ENCODE results near the gene ALDH1A3.
A peak's percentile ranks its signal among the peaks of the same experiment; 100 is the strongest.

ALDH1A3 gene

DNA sequence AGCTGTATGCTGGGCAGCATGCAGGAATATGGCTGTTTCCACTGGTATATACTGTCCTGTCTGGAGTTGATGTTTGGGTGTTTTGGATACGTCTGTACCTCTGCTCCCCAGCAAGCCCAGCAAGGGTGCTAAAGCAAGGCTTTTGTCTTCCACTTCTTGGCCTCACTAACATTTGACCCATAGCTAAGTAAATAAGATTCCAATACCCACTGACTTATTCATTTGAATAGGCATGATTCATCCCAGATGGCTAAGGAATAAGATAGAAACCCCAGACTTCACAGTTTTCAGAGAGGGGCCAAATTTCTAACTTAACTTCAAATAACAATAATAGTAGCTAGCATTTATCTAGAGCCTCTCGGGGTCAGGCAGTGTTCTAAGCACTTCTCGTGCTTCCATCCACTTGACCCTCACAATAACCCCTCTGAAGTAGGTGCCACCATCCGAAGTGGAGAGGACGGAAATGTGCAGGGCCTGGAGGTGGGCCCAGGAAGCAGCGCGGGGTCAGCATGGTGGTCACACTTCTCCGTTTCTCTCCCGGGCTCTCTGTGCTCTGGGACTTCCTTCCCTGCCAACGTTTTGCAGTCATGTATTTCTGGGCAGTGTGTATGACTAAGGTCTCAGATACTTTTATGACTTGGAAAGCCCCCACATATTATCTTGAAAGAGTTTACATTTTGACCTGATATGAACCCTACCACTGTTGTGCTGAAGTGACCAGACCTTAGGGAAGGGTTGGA lies 78.9 kb downstream of the ALDH1A3 start:
- Histone ChIP-seq H3K27me3 (no peaks in the 10 kb centered on the region), H3K4me1 (ENCODE audit: control insufficient read depth in 1 of 2, insufficient read depth in 1 of 2, low read depth in 1 of 2, low read length in 1 of 2) (peaks cover 18 to 28% of the 10 kb centered on the region in 2 experiments), H3K27ac (peak overlapping the region; percentile 50), H3K9me3 (no peaks in the 10 kb centered on the region), H3K36me3 (peaks cover 3% of the 10 kb centered on the region), H3K4me3 (ENCODE audit: low read depth in 1 of 2, low read length in 1 of 2) (no peak overlapping the region)
- TF ChIP-seq, protein P1, sequence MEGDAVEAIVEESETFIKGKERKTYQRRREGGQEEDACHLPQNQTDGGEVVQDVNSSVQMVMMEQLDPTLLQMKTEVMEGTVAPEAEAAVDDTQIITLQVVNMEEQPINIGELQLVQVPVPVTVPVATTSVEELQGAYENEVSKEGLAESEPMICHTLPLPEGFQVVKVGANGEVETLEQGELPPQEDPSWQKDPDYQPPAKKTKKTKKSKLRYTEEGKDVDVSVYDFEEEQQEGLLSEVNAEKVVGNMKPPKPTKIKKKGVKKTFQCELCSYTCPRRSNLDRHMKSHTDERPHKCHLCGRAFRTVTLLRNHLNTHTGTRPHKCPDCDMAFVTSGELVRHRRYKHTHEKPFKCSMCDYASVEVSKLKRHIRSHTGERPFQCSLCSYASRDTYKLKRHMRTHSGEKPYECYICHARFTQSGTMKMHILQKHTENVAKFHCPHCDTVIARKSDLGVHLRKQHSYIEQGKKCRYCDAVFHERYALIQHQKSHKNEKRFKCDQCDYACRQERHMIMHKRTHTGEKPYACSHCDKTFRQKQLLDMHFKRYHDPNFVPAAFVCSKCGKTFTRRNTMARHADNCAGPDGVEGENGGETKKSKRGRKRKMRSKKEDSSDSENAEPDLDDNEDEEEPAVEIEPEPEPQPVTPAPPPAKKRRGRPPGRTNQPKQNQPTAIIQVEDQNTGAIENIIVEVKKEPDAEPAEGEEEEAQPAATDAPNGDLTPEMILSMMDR (IDR thresholded peaks at IDR 0.05), result no peak

DNA sequence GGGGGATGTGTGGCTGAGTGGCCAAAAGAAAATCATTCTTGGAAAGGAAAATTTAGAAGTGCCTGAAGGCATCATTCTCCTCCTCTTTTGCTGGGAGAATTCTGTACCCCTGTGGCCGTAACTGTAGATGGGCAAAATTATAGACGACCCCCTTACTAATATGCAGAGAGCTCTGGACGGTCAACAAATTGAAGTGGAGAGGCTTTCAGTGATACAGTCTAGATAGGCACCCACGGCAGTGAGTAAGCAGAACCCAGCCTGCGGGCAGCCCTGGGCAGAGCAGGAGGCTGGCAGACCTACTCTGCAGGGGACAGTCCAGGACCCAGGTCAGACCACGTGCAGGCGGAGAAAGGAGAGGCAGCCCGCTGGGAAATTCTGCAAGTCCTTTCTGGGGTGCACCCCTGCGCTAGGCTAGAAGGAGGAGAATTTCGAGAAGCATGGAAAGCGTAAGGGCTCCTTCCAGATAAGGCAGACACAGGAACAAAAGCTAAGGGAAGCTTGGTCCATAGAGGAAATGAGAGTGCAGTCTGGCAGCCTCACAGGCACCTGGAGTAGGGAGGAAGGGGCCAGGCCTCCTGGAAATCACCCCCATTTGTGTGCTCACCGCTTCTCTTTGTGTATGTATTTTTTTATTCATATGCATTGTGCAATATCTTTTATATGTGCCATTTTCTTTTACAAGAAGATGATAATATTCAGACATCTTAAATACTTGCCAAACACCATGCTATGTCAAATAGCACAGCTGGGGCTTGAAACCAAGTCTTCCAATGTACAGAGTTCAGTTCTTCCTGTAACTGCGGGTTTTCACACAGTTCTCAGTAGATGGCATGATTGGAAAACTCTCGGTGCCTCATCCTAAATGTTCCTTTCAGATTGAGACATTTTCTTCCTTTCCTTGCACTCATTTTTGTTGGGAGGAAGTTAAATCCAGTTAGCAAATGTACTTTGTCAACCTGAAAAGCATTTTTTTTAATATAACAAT lies 79.7 kb downstream of the ALDH1A3 start:
- peaks cover 18 to 28% of the 10 kb centered on the region in 2 experiments for H3K4me1 ChIP-seq (ENCODE audit: control insufficient read depth in 1 of 2, insufficient read depth in 1 of 2, low read depth in 1 of 2, low read length in 1 of 2)
- peak overlapping the region; percentile 50 for H3K27ac ChIP-seq
- no peak overlapping the region for H3K4me3 ChIP-seq (ENCODE audit: low read depth in 1 of 2, low read length in 1 of 2)
- H3K9me3 ChIP-seq, result no peaks in the 10 kb centered on the region
- TF ChIP-seq, protein P1 (IDR thresholded peaks at IDR 0.05), result no peak
- H3K36me3 ChIP-seq, result peaks cover 12% of the 10 kb centered on the region
- no peaks in the 10 kb centered on the region for H3K27me3 ChIP-seq
